ENCODE measurements around the gene PLSCR3. TPM values are rescaled to one million over a fixed set of nuclear protein-coding genes. Genes with fewer than 3 reads are reported as not detected.

Gene PLSCR3
- total and polyA plus RNA-seq, 10 donors, result 31.3 to 63.2 (median 46.1) TPM

- no peak overlapping the region for H3K27ac ChIP-seq
- intact Hi-C loops (cut with DNase I; ENCODE audit: low total_unique reads), result no loop called here
- no peaks in the 10 kb centered on the region for H3K9me3 ChIP-seq
- WGBS, 5 donors, result 92 to 96% (median 94%) methylated on average over 6 of the region's 6 CpGs
- H3K27me3 ChIP-seq (replicated peaks in 1 of 7), result no peaks in the 10 kb centered on the region
- no peaks in the 10 kb centered on the region for H3K4me1 ChIP-seq
- no peak overlapping the region for H3K4me3 ChIP-seq
- H3K36me3 ChIP-seq, result no peaks in the 10 kb centered on the region
- no peak for TF ChIP-seq POLR2AphosphoS5 (IDR thresholded peaks at IDR 0.05)
- no peak for TF ChIP-seq POLR2A (IDR thresholded peaks at IDR 0.05)
- TF ChIP-seq, protein P1, sequence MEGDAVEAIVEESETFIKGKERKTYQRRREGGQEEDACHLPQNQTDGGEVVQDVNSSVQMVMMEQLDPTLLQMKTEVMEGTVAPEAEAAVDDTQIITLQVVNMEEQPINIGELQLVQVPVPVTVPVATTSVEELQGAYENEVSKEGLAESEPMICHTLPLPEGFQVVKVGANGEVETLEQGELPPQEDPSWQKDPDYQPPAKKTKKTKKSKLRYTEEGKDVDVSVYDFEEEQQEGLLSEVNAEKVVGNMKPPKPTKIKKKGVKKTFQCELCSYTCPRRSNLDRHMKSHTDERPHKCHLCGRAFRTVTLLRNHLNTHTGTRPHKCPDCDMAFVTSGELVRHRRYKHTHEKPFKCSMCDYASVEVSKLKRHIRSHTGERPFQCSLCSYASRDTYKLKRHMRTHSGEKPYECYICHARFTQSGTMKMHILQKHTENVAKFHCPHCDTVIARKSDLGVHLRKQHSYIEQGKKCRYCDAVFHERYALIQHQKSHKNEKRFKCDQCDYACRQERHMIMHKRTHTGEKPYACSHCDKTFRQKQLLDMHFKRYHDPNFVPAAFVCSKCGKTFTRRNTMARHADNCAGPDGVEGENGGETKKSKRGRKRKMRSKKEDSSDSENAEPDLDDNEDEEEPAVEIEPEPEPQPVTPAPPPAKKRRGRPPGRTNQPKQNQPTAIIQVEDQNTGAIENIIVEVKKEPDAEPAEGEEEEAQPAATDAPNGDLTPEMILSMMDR (IDR thresholded peaks at IDR 0.05 in 8 of 11, conservative IDR thresholded peaks at IDR 0.05 in 3 of 11), result no peak
- DNase-seq, result no peak
Observed at GRCh38 chr17:7363311-7363710, 31.0 kb downstream of the PLSCR3 start.

GRCh38 chr17:7361906-7362305, 32.4 kb downstream of the PLSCR3 start:
- Histone ChIP-seq H3K9me3 (no peaks in the 10 kb centered on the region), H3K27ac (no peak overlapping the region), H3K36me3 (no peaks in the 10 kb centered on the region), H3K4me3 (no peak overlapping the region), H3K27me3 (replicated peaks in 1 of 7) (no peaks in the 10 kb centered on the region), H3K4me1 (no peaks in the 10 kb centered on the region)
- no peak for TF ChIP-seq POLR2AphosphoS5 (IDR thresholded peaks at IDR 0.05)
- TF ChIP-seq, protein P1 (IDR thresholded peaks at IDR 0.05 in 8 of 11, conservative IDR thresholded peaks at IDR 0.05 in 3 of 11), result no peak
- 53 to 88% (median 64%) methylated on average over 3 of the region's 3 CpGs for WGBS, 5 donors
- intact Hi-C loops (cut with DNase I; ENCODE audit: low total_unique reads), result no loop called here
- DNase-seq, result no peak

DNA sequence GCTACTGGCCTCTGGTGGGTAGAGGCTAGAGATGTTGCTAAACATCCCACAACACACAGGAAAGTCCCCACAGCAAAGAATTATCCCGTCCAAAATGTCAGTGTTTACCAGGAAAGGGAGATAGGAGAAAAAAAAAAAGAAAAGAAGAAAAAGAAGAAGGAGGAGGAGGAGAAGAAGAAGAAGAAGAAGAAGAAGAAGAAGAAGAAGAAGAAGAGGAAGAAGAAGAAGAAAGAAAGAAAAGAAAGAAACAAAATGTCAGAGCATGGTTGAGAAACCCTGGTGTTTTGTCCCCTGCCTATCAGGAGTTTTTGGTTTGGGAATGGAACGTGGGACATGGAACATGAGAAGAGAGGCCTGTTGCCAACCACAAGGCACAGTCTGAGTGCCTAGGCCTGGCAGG, 36.9 kb downstream of the PLSCR3 start:
- Histone ChIP-seq H3K27ac (peak overlapping the region in 4 of 8 donors; percentile 26 to 65 (median 38)), H3K27me3 (replicated peaks in 1 of 7) (no peaks in the 10 kb centered on the region), H3K4me1 (peaks cover 12 to 45% (median 28%) of the 10 kb centered on the region in 6 donors), H3K9me3 (no peaks in the 10 kb centered on the region), H3K36me3 (no peaks in the 10 kb centered on the region), H3K4me3 (no peak overlapping the region)
- TF ChIP-seq POLR2A (IDR thresholded peaks at IDR 0.05) (no peak), POLR2AphosphoS5 (IDR thresholded peaks at IDR 0.05) (no peak)
- TF ChIP-seq, protein P1 (IDR thresholded peaks at IDR 0.05 in 8 of 11, conservative IDR thresholded peaks at IDR 0.05 in 3 of 11), result no peak
- DNase-seq, result no peak
- intact Hi-C loops (cut with DNase I; ENCODE audit: low total_unique reads), result loop anchor here (5.0 to 10.0 kb wide), 2 partner anchors 80 to 157 kb away; partner anchors contain the start of genes FGF11 and TMEM102
- 55 to 93% (median 57%) methylated on average over 2 of the region's 2 CpGs for WGBS, 5 donors

DNA sequence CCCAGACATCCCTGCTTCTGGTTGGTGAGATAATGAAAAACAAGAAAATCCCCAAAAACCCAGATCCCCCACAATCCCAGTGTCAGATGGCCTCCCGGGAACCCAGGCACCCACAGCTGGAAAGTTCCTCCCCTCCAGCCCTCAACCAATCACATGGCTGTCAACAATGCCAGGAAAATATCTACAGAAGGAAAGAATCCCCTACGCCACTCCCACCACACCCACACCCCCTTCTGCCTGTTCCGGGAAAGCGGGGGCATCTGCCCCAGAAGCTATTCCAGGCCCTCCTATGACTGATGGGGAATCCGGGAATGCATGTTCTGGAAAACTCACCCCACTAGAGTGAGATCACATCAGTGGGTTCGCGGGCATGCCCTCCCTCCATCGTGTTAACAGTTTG, 37.6 kb downstream of the PLSCR3 start:
- peaks cover 13 to 51% (median 32%) of the 10 kb centered on the region in 6 donors for H3K4me1 ChIP-seq
- DNase-seq, result no peak
- H3K4me3 ChIP-seq, result peak overlapping the region in 1 of 8 donors; percentile 1
- no peaks in the 10 kb centered on the region for H3K27me3 ChIP-seq (replicated peaks in 1 of 7)
- H3K27ac ChIP-seq, result peak overlapping the region in 7 of 8 donors; percentile 0 to 46 (median 26)
- H3K9me3 ChIP-seq, result no peaks in the 10 kb centered on the region
- H3K36me3 ChIP-seq, result no peaks in the 10 kb centered on the region
- intact Hi-C loops (cut with DNase I; ENCODE audit: low total_unique reads), result loop anchor here (5.0 to 10.0 kb wide), 2 partner anchors 81 to 158 kb away; partner anchors contain the start of genes FGF11 and TMEM102
- TF ChIP-seq, protein P1 (IDR thresholded peaks at IDR 0.05 in 8 of 11, conservative IDR thresholded peaks at IDR 0.05 in 3 of 11), result no peak
- no peak for TF ChIP-seq POLR2A (IDR thresholded peaks at IDR 0.05)
- no peak for TF ChIP-seq POLR2AphosphoS5 (IDR thresholded peaks at IDR 0.05)
- 70 to 80% (median 77%) methylated on average over 8 of the region's 8 CpGs for WGBS, 5 donors
